Measurements from ENCODE around the gene INF2. TPM values are rescaled to one million over a fixed set of nuclear protein-coding genes. Genes with fewer than 3 reads are reported as not detected.

Gene INF2
- total and polyA plus RNA-seq, 2 experiments from 2014 or later: 36.7 to 75.5 TPM

- Histone ChIP-seq H3K27ac (ENCODE audit: low read depth) (no peak overlapping the region), H4K20me1 (replicated peaks; ENCODE audit: insufficient read depth) (no peaks in the 10 kb centered on the region; the same call in 1 of the 2 replicates), H3K27me3 (ENCODE audit: insufficient read depth) (no peaks in the 10 kb centered on the region), H3K4me3 (no peak overlapping the region), H3K4me1 (ENCODE audit: insufficient read depth) (peaks cover 8% of the 10 kb centered on the region; the same call in 1 of the 2 replicates), H3K9me2 (ENCODE audit: insufficient read depth) (no peaks in the 10 kb centered on the region), H3K36me3 (ENCODE audit: insufficient read depth) (peaks cover 12% of the 10 kb centered on the region; the same call in 1 of the 2 replicates), H3K4me2 (no peak overlapping the region), H3F3A (replicated peaks; ENCODE audit: low read depth) (0 out of 2 replicates have a peak, but pooled peaks cover 2% of the 10 kb centered on the region), H3K79me2 (replicated peaks; ENCODE audit: insufficient read depth) (no peaks in the 10 kb centered on the region), H2AFZ (no peak overlapping the region)
- DNase-seq (ENCODE audit: low spot score): no peak
- no peak; the same call in 2 of the 3 replicates for ATAC-seq
- Mint-ChIP-seq H3K27me3 (ENCODE audit: insufficient read depth, low read depth, poor library complexity) (peaks cover 8% of the 10 kb centered on the region), H3K27ac (no peak overlapping the region), H3K9me3 (peaks cover 19% of the 10 kb centered on the region), H3K4me3 (no peak overlapping the region), H3K36me3 (ENCODE audit: low read depth) (peaks cover 33% of the 10 kb centered on the region), H3K4me1 (peaks cover 12% of the 10 kb centered on the region)
- TF ChIP-seq CTCF (conservative IDR thresholded peaks at IDR 0.05; ENCODE audit: low read depth in 2 of 2): no peak
- no peak for TF ChIP-seq POLR2AphosphoS5 (IDR thresholded peaks at IDR 0.05; ENCODE audit: low read depth)
- no peak for TF ChIP-seq EZH2phosphoT487 (IDR thresholded peaks at IDR 0.05; ENCODE audit: unreplicated experiment)
- TF ChIP-seq CREB1 (CRISPR knock-in tag; IDR thresholded peaks at IDR 0.05; ENCODE audit: low read depth): no peak
- TF ChIP-seq ZNF114 (CRISPR knock-in tag; IDR thresholded peaks at IDR 0.05): no peak
- TF ChIP-seq REST (IDR thresholded peaks at IDR 0.05; ENCODE audit: unreplicated experiment): no peak
- no peak for TF ChIP-seq JUNB (IDR thresholded peaks at IDR 0.05; ENCODE audit: unreplicated experiment)
- TF ChIP-seq EZH2 (IDR thresholded peaks at IDR 0.05; ENCODE audit: low read depth, unreplicated experiment): no peak
Measured at GRCh38 chr14:104701383-104702076, 12.1 kb downstream of the INF2 start.

GRCh38 chr14:104702106-104702505 lies 12.7 kb downstream of the INF2 start:
- ATAC-seq: no peak
- no peak for TF ChIP-seq CREB1 (CRISPR knock-in tag; IDR thresholded peaks at IDR 0.05; ENCODE audit: low read depth)
- no peak for TF ChIP-seq ZNF114 (CRISPR knock-in tag; IDR thresholded peaks at IDR 0.05)
- no peak for TF ChIP-seq CTCF (conservative IDR thresholded peaks at IDR 0.05; ENCODE audit: low read depth in 2 of 2)
- no peak for TF ChIP-seq REST (IDR thresholded peaks at IDR 0.05; ENCODE audit: unreplicated experiment)
- TF ChIP-seq ZNF331 (CRISPR knock-in tag; IDR thresholded peaks at IDR 0.05; ENCODE audit: low read depth): no peak
- no peak for TF ChIP-seq POLR2AphosphoS5 (IDR thresholded peaks at IDR 0.05; ENCODE audit: low read depth)
- no peak for TF ChIP-seq EZH2phosphoT487 (IDR thresholded peaks at IDR 0.05; ENCODE audit: unreplicated experiment)
- TF ChIP-seq JUNB (IDR thresholded peaks at IDR 0.05; ENCODE audit: unreplicated experiment): no peak
- TF ChIP-seq EZH2 (IDR thresholded peaks at IDR 0.05; ENCODE audit: low read depth, unreplicated experiment): no peak

More at GRCh38 chr14:104702106-104702505, 12.7 kb downstream of the INF2 start:
- Histone ChIP-seq H4K20me1 (replicated peaks; ENCODE audit: insufficient read depth) (no peaks in the 10 kb centered on the region; the same call in 1 of the 2 replicates), H3K36me3 (ENCODE audit: insufficient read depth) (peaks cover 12% of the 10 kb centered on the region; the same call in 1 of the 2 replicates), H2AFZ (no peak overlapping the region), H3K27me3 (ENCODE audit: insufficient read depth) (no peaks in the 10 kb centered on the region), H3F3A (replicated peaks; ENCODE audit: low read depth) (0 out of 2 replicates have a peak, but pooled peaks cover 2% of the 10 kb centered on the region), H3K4me2 (no peak overlapping the region), H3K4me1 (ENCODE audit: insufficient read depth) (peaks cover 11% of the 10 kb centered on the region; the same call in 1 of the 2 replicates), H3K79me2 (replicated peaks; ENCODE audit: insufficient read depth) (no peaks in the 10 kb centered on the region), H3K9me2 (ENCODE audit: insufficient read depth) (no peaks in the 10 kb centered on the region), H3K27ac (ENCODE audit: low read depth) (no peak overlapping the region), H3K4me3 (no peak overlapping the region)
- no peak overlapping the region for H3K4me3 Mint-ChIP-seq
- H3K9me3 Mint-ChIP-seq: peaks cover 19% of the 10 kb centered on the region
- peaks cover 12% of the 10 kb centered on the region for H3K4me1 Mint-ChIP-seq
- H3K36me3 Mint-ChIP-seq (ENCODE audit: low read depth): peaks cover 33% of the 10 kb centered on the region
- H3K27me3 Mint-ChIP-seq (ENCODE audit: insufficient read depth, low read depth, poor library complexity): peaks cover 9% of the 10 kb centered on the region
- no peak overlapping the region for H3K27ac Mint-ChIP-seq
- no peak for DNase-seq (ENCODE audit: low spot score)
